Right atrium auricular region (tissue), 2 donors: Measurements from ENCODE around the gene MGAT5B. TPM values are rescaled to one million over a fixed set of nuclear protein-coding genes. Genes with fewer than 3 reads are reported as not detected.

Experiments
- DNase-seq: peaks from one replicate; pipeline ENCODE4 v3.0.0-alpha.2; 2019; ENCODE audit warnings: low spot score
- H3K27ac ChIP-seq, 2 donors: fragments of 200-600 bp; sonication (generic); 1 replicate in 1 of 2; 2 replicates in 1 of 2; pipeline ENCODE4 v1.5.1; 2016 to 2019
- H3K27me3 ChIP-seq, 2 donors: fragments of 200-600 bp; sonication (generic); one replicate each; pipeline versions ENCODE4 v1.5.1 to v1.6.0; 2017 to 2019
- H3K36me3 ChIP-seq: fragments of 200-600 bp; sonication (generic); one replicate; pipeline ENCODE4 v1.5.1; 2016
- H3K4me1 ChIP-seq, 2 donors: fragments of 200-600 bp; sonication (generic); one replicate each; pipeline versions ENCODE4 v1.5.1 to v1.6.0; 2017 to 2019
- H3K4me3 ChIP-seq, 2 donors: fragments of 200-600 bp; sonication (generic); 1 replicate in 1 of 2; 2 replicates in 1 of 2; pipeline ENCODE4 v1.5.1; 2017 to 2019; ENCODE audit warnings: mild to moderate bottlenecking in 1 of 2, moderate library complexity in 1 of 2
- H3K9me3 ChIP-seq, 2 donors: fragments of 200-600 bp; sonication (generic); one replicate each; pipeline ENCODE4 v1.5.1; 2019
- CTCF ChIP-seq, 2 donors: fragments of 200-600 bp; sonication (generic); IDR thresholded peaks; one replicate each; pipeline ENCODE4 v1.5.1; 2019; ENCODE audit warnings: antibody characterized with exemption in 2 of 2
- total RNA-seq, 2 donors: library from RNA; depleted of rRNA; stranded (reverse); fragments of >200 nt; gene quantifications; one replicate each; pipeline ENCODE4 v1.1.0, GENCODE V29; 2016

Gene MGAT5B
- total RNA-seq, 2 donors from 2014 or later = not detected

- no peaks in the 10 kb centered on the region for H3K36me3 ChIP-seq
- no peak overlapping the region for H3K4me3 ChIP-seq
- DNase-seq = no peak
- no peaks in the 10 kb centered on the region for H3K4me1 ChIP-seq
- no peak overlapping the region for H3K27ac ChIP-seq
- H3K27me3 ChIP-seq = no peaks in the 10 kb centered on the region
- no peak for TF ChIP-seq CTCF (IDR thresholded peaks at IDR 0.05)
- H3K9me3 ChIP-seq = peaks cover 0 to 5% of the 10 kb centered on the region in 2 donors
Observed at GRCh38 chr17:76911299-76912017, 43.3 kb downstream of the MGAT5B start.

GRCh38 chr17:76912421-76913164, 44.4 kb downstream of the MGAT5B start:
- Histone ChIP-seq H3K4me3 (no peak overlapping the region), H3K4me1 (no peaks in the 10 kb centered on the region), H3K27ac (no peak overlapping the region), H3K36me3 (no peaks in the 10 kb centered on the region), H3K27me3 (no peaks in the 10 kb centered on the region), H3K9me3 (peaks cover 0 to 3% of the 10 kb centered on the region in 2 donors)
- DNase-seq = no peak
- TF ChIP-seq CTCF (IDR thresholded peaks at IDR 0.05) = no peak

GRCh38 chr17:76914937-76915336, 46.7 kb downstream of the MGAT5B start:
- H3K27me3 ChIP-seq = no peaks in the 10 kb centered on the region
- no peaks in the 10 kb centered on the region for H3K4me1 ChIP-seq
- H3K9me3 ChIP-seq = no peaks in the 10 kb centered on the region
- TF ChIP-seq CTCF (IDR thresholded peaks at IDR 0.05) = no peak
- no peak for DNase-seq
- no peaks in the 10 kb centered on the region for H3K36me3 ChIP-seq
- H3K27ac ChIP-seq = no peak overlapping the region
- no peak overlapping the region for H3K4me3 ChIP-seq

- TF ChIP-seq CTCF (IDR thresholded peaks at IDR 0.05) = no peak
- no peaks in the 10 kb centered on the region for H3K4me1 ChIP-seq
- H3K36me3 ChIP-seq = no peaks in the 10 kb centered on the region
- no peaks in the 10 kb centered on the region for H3K9me3 ChIP-seq
- no peaks in the 10 kb centered on the region for H3K27me3 ChIP-seq
- no peak overlapping the region for H3K4me3 ChIP-seq
- H3K27ac ChIP-seq = no peak overlapping the region
- no peak for DNase-seq
Observed at GRCh38 chr17:76915840-76916510, 47.8 kb downstream of the MGAT5B start.

- no peak overlapping the region for H3K27ac ChIP-seq
- no peak for TF ChIP-seq CTCF (IDR thresholded peaks at IDR 0.05)
- H3K4me3 ChIP-seq = no peak overlapping the region
- no peaks in the 10 kb centered on the region for H3K27me3 ChIP-seq
- DNase-seq = no peak
- H3K36me3 ChIP-seq = no peaks in the 10 kb centered on the region
- H3K9me3 ChIP-seq = no peaks in the 10 kb centered on the region
- no peaks in the 10 kb centered on the region for H3K4me1 ChIP-seq
Observed at GRCh38 chr17:76917829-76918228, 49.6 kb downstream of the MGAT5B start.
